ENCODE measurements around the gene CD300LF.

The CD300LF gene

DNA sequence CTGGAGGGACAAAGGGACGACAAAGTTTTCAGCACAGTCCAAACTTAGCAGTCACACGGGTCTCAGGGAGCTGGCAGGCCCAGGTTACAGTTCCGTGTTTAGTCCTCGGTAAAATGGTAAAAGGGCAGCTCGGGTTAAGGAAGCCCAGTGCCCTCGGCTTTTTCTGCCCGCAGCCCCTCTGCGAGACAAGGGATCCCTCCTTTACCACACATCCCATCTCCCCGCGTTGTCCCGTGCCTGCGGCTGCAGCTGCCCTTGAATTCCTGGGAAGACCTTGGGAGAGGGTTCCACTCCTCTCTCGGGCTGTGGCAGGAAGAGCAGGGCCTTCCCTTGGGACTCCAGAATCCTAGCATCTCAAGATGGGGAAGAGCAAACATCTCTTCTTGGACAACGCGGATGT is 17.1 kb upstream of the CD300LF start:
- no peak for DNase-seq (ENCODE audit: low spot score)

DNA sequence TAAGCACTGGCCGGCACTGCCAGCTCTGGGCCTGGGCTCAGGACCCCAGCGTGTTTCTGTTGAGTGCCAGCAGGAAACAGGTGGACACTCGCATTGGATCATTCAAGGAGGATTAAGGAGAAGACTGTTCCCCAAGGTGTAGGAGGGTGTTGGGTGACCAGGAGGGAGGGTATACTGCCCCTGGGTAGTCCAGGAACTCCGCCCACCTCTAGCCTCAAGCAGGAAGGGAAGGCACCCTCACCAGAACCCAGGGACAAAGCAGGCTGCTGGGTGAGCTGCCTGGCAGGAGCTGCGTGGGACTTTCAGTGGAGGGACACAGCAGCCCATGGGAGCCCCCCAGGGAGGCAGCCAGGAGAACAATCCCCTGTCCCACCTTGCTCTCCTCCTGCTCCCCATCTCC is 16.6 kb upstream of the CD300LF start:
- DNase-seq (ENCODE audit: low spot score), result no peak

DNA sequence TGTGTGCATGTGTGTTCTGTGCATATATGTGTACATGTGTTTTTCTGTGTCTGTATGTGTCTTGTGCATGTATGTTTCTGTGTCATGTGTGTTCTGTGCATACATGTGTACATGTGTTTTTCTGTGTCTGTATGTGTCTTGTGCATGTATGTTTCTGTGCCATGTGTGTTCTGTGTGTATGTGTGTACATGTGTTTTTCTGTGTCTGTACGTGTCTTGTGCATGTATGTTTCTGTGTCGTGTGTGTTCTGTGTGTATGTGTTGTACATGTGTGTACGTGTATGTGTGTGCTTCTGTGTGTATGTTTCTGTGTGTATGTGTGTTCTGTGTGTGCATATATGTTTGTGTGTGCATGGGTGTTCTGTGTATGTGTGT is 16.0 kb upstream of the CD300LF start:
- no peak for DNase-seq (ENCODE audit: low spot score)

DNA sequence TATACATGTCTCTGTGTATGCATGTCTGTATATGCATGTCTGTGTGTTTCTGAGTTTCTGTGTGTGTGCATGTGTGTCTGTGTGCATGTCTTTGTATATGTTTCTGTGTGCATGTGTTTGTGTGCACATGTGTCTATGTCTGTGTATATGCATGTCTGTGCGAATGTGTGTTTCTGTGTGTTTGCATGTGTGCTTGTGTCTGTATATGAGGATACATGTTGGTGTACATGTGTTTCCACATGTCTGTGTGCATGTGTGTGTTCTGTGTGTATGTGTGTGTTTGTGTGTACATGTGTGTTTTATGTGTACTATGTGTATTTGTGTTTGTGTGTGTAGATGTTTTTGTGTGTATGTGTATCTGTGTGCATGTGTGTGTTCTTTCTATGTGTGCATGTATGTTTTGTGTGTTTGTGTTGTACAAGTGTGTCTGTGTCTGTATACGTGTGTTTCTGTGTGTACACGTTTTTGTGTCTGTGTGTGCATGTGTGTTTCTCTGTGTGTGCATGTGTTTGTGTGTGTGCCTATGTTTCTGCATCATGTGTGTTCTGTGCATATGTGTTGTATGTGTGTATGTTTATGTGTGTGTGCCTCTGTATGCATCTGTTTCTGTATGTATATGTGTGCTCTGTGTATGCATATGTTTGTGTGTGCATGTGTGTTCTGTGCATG is 15.4 kb upstream of the CD300LF start:
- no peak for DNase-seq (ENCODE audit: low spot score)

GRCh38 chr17:74725111-74725510 is 12.4 kb upstream of the CD300LF start:
- no peak for DNase-seq (ENCODE audit: low spot score)

DNA sequence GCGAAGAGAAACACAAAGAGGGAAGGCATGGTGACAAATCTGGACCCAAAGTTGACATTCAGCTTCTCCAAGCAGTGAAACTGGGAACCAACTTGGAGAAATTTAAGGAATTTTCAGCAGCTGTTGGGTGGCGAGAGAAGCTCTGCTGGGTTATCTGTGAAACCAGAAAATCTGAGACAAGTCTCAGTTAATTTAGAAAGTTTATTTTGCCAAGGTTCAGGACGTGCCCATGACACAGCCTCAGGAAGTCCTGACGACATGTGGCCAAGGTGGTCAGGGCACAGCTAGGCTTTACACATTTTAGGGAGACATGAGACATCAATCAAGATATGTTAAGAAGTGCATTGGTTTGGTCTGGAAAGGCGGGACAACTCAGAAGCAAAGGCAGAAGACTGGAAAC is 11.2 kb upstream of the CD300LF start:
- no peak for DNase-seq (ENCODE audit: low spot score)

DNA sequence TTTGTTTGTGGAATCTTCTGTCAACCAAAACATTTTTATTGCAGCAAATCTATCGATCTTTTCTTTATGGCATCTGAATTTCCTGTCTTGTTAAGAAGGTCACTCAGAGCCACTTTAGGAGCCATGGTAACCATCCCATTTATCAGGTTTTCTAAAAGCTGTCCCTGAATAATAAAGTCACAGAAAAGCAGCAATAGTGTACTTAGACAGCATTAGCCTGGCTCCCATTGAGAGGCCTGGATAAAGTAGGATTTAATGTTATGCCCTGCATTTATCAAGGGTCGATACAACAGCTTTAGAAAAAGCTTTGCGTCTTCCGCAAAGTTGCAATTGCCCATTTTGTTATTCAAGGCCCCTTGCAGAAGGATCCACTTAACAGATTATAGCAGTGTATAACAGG is 10.1 kb upstream of the CD300LF start:
- no peak for DNase-seq (ENCODE audit: low spot score)

DNA sequence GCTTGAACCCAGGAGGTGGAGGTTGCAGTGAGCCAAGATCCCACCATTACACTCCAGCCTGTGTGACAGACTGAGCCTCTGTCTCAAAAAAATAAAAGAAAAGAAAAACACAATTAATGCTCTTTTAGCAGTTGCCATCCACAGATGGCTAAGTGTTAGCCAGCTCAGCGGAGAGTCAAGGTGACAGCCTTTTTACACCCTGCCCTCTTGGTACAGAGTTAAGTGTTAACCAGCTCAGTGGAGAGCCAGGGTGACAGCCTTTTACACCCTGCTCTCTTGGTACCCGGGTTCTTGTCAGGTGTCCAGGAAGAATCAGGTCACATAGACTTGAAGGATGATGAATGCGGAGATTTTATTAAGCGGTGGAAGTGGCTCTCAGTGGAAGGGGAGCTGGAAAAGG is 7.8 kb upstream of the CD300LF start:
- DNase-seq (ENCODE audit: low spot score), result no peak

DNA sequence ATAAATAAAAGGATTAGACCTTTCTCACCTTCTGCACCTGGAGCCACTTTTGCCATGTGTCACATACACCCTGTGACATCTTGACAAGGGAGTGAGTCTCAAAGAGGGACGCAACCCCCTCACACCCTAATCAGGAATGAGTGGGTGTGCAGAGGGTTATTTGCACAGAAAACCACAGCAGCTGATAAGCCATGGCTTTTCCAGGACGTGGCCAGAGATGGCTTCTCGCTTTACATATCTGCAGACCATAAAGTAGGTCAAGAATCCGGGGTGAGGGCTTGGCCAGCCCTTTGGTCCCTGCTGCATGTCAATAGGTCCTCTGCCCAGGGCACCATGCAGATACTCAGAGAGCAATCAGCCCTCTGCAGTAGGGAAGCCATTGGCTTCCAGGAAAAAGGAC is 2.4 kb upstream of the CD300LF start:
- DNase-seq (ENCODE audit: low spot score), result peak; percentile 71

DNA sequence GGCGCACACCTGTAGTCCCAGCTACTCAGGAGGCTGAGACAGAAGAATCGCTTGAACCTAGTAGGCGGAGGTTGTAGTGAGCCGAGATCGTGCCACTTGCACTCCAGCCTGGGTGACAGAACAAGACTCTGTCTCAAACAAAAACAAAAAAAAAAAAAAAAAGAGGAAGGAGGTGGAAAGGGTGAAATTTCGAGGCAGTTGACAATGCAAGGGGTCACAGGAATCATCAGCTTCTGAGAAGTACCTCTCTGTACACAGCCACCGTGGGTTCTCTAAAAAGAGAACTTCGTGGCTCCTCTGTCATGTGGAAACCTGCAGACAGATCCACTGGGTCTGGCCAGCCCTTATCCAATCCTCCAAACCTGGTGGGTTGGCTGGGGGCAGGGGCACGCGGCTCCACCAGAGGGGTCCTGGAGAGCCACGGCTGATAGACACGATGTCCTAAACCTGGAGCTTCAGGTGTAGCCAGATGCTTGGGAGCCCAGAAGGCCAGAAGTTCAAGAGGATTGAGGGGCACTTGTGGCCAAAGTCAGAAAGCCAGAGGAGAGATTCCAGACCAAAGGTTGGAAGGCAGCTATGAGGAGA is 540 bp upstream of the CD300LF start:
- DNase-seq (ENCODE audit: low spot score), result no peak

DNA sequence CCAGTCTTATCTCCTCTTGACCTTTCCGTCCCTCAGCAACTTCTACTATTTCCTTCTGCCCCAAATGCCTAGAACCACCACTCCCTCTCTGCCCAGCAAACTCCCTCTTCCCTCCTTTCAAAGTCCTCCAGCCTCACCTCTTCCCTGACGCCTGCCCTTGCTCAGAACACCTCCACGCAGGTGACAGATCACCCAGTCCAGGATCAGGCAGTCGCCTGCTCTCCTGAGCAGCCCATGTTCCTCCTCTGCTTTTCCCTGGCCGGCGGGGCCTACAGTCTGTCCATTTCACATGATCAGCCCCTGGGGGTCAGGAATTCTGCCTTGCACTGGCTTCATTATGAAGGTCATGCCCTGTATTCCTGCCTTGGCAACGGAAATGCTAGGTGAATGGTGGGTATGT is 422 bp downstream of the CD300LF start:
- DNase-seq (ENCODE audit: low spot score), result no peak

GRCh38 chr17:74711058-74711824 is 1.5 kb downstream of the CD300LF start:
- DNase-seq (ENCODE audit: low spot score), result no peak

DNA sequence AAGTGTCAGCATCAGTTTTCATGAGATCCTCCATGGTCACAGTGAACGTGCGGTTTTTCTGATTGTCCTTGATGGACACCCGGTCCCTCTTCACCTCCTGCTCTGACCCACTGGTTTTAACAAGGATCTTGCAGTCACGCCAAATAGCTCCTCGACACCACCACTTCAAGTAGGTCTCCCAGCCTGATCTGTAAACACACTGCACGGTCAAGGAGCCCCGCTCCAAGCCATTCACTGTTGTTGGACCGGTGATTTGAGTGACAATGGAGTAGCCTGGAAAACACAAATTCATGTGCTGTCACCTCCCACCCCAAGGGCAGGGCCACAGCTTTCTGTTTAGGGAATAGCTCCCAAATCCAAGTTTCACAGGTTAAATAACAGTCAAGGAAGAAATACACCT is 8.2 kb downstream of the CD300LF start:
- no peak for DNase-seq (ENCODE audit: low spot score)

DNA sequence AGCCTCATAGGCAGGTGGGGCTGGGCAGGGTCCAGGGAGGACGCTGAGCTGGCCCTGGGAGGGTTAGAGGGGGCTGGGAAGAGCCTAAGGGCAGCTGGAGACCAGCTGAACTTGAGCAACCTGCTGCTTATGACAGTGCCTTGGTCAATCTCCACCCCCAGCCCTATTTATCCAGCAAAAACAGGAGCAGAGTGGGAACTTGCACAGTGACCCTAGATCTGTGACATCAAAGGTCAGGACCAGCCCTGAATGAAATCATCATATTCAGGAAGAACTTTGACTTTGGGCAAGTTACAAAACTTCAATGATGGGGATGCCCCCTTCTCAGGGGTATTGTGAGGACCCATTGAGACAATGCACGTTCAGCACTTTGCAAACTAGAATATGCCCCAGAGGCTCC is 9.4 kb downstream of the CD300LF start:
- no peak for DNase-seq (ENCODE audit: low spot score)

- no peak for DNase-seq (ENCODE audit: low spot score)
These were observed 10.4 kb downstream of the CD300LF start for GRCh38 chr17:74702116-74702871.

DNA sequence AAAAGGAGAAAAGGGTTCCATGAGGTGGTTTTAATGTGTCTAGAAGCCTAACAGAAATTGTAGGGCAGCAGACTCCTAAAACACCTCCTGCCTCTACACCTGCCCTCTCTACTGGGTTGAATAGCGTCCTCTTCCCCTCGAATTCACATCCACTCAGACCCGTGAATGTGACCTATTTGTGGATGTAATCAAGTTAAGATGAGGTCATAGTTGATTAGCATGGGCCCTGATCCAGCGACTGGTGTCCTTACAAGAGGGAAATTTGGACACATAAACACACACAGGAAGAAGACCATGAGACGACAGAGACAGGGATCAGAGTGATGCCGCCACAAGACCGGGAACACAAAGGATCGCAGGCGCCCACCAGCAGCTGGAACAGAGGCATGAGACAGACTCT is 13.5 kb downstream of the CD300LF start:
- DNase-seq (ENCODE audit: low spot score), result no peak

DNA sequence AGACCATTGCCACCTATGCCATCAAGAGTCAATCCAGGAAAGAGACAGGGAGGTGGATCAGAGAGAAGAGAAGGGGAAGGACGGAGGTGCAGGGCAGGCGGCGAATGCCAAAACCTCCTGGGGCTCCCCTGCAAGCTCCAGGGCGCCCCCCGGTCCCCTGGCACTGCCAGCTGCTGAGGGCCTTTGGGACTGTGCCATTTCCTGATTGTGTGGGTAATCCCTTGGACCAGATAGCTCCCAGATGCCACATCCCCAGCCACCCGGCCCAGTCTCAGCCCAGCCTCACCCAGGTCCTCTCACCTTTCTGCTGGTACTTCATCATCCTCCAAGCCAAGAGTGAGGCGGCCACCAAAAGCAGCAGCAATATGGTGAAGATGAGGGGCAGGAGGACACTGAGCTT is 14.7 kb downstream of the CD300LF start:
- no peak for DNase-seq (ENCODE audit: low spot score)

DNA sequence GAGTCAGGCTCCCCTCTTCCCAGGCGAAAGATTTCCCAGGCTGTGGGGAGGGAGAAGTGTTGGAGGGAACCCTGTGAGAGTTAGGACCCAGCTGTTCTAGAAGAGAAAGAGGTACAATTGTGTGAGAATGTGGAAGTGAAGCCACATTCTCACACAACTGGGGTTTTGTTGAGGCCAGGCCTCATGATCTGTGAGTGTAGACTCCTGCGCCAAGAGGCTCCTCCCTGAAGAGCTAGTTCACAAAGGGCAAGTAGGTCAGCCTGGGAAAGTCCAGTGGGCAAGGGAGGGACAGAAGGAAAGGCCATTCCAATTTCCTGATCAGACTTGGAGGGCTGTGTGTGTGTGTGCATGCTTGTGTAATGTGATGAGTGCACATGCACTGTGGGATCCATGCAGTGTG is 15.2 kb downstream of the CD300LF start:
- DNase-seq (ENCODE audit: low spot score), result no peak

GRCh38 chr17:74695629-74696028 is 17.1 kb downstream of the CD300LF start:
- no peak for DNase-seq (ENCODE audit: low spot score)

- no peak for DNase-seq (ENCODE audit: low spot score)
These were observed 18.6 kb downstream of the CD300LF start for GRCh38 chr17:74694081-74694480.

DNA sequence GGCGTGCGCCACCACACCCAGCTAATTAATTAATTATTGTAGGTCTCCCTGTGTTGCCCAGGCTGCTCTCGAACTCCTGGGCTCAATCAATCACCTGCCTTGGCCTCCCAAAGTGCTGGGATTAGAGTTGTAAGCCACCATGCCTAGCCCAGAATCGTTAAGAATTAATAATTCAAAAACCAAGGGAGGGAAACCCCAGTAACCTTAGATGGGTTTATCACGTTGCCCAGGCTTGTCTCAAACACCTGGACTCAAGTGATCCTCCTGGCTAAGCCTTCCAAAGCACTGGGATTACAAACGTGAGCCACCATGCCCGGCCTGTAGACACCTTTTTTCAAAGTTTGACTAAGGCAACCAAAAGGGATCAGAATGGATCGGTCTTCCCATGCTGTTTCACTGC is 21.6 kb downstream of the CD300LF start:
- no peak for DNase-seq (ENCODE audit: low spot score)

DNA sequence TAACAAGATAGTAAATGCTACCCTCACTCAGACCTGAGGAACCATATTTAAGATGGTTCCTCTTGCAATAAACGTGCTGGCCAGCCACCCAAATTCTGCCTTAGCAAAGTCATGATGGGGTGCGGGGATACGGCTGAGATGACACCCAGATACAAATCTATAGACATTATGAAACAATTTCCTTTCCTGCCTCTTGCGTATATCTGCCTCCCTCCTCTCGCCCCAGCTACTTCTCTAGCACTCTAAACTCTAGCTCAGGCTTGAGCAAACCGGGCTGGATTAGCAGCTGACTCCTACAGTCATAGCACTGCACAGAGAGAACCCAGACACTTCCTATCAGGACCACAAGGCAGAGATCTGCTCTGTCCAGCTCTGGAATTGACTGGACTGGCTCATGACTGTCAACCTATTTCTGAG is 22.3 kb downstream of the CD300LF start:
- DNase-seq (ENCODE audit: low spot score), result no peak

GRCh38 chr17:74687886-74688285 is 24.8 kb downstream of the CD300LF start:
- DNase-seq (ENCODE audit: low spot score), result no peak

Measured in LoVo (cell line).